Endodermal cell (in vitro differentiated cells): ENCODE results near the gene FCN2. TPM values are rescaled to one million over a fixed set of nuclear protein-coding genes. Genes with fewer than 3 reads are reported as not detected.

Experiments used
- DNase-seq: peaks from one replicate; pipeline ENCODE4 v3.0.0-alpha.2; 2017
- H3K27ac ChIP-seq: 2 replicates; pipeline ENCODE4 v1.5.1; 2013; ENCODE audit warnings: mild to moderate bottlenecking, low read depth, low read length, moderate library complexity
- H3K27me3 ChIP-seq: 2 replicates; pipeline ENCODE4 v1.6.1; 2013; ENCODE audit warnings: mild to moderate bottlenecking, low read length, moderate library complexity; ENCODE audit not compliant: insufficient read depth, control insufficient read depth, poor library complexity, severe bottlenecking
- H3K36me3 ChIP-seq: 2 replicates; pipeline ENCODE4 v1.7.0; 2013; ENCODE audit warnings: mild to moderate bottlenecking, low read length, moderate library complexity; ENCODE audit not compliant: control insufficient read depth, insufficient read depth
- H3K4me1 ChIP-seq: one replicate; pipeline ENCODE4 v1.7.0; 2013; ENCODE audit warnings: low read length; ENCODE audit not compliant: control insufficient read depth, insufficient read depth
- H3K4me3 ChIP-seq: 2 replicates; pipeline ENCODE4 v1.5.1; 2013; ENCODE audit warnings: mild to moderate bottlenecking, low read length, moderate library complexity
- H3K9ac ChIP-seq: 2 replicates; pipeline ENCODE4 v1.6.1; 2013; ENCODE audit warnings: mild to moderate bottlenecking, low read length, moderate library complexity; ENCODE audit not compliant: poor library complexity, severe bottlenecking; ENCODE audit errors: extremely low read depth
- H3K9me3 ChIP-seq: 2 replicates; pipeline ENCODE4 v1.6.1; 2013; ENCODE audit warnings: mild to moderate bottlenecking, low read length, moderate library complexity; ENCODE audit not compliant: control insufficient read depth
- H3K27ac Mint-ChIP-seq: 2 replicates; pipeline ENCODE4 v1.8.0; 2020; ENCODE audit warnings: mixed read lengths
- H3K27me3 Mint-ChIP-seq: 2 replicates; pipeline ENCODE4 v1.8.0; 2021; ENCODE audit warnings: mild to moderate bottlenecking, mixed read lengths; ENCODE audit not compliant: insufficient read depth
- H3K36me3 Mint-ChIP-seq: 2 replicates; pipeline ENCODE4 v1.8.0; 2020; ENCODE audit warnings: low read depth, mixed read lengths
- H3K4me1 Mint-ChIP-seq: 2 replicates; pipeline ENCODE4 v1.8.0; 2020; ENCODE audit warnings: mixed read lengths
- H3K4me3 Mint-ChIP-seq: 2 replicates; pipeline ENCODE4 v1.8.0; 2020; ENCODE audit warnings: mild to moderate bottlenecking, moderate library complexity, mixed read lengths
- H3K9me3 Mint-ChIP-seq: 2 replicates; pipeline ENCODE4 v1.8.0; 2020; ENCODE audit warnings: mild to moderate bottlenecking, mixed read lengths
- CTCF ChIP-seq: fragments of 200-600 bp; sonication (generic); conservative IDR thresholded peaks from 2 replicates; pipeline ENCODE4 v1.5.0; 2021; ENCODE audit warnings: antibody characterized with exemption, mild to moderate bottlenecking
- whole genome bisulfite sequencing, 2 experiments: methylation state at CpG; one replicate each; pipeline versions ENCODE4 v1.1.5 to v1.1.7; 2013; ENCODE audit warnings: missing lambda C conversion rate in 2 of 2, mixed read lengths in 1 of 2; ENCODE audit not compliant: insufficient coverage in 1 of 2, insufficient read length in 1 of 2; 5-methylcytosine and 5-hydroxymethylcytosine counted together
- total RNA-seq, 2 donors: library from RNA; stranded (reverse); fragmentation: NEBNext Ultra II Directional in 1 of 2; extraction: Animal tissue kit (Norgen Biotek cat#: 25700) in 1 of 2; gene quantifications; 2 replicates in 1 of 2; 3 replicates in 1 of 2; pipeline ENCODE4 v1.2.1, GENCODE V29; 2021

The FCN2 gene
- total RNA-seq, 2 donors from 2014 or later: not detected

GRCh38 chr9:134913041-134913712, 32.6 kb downstream of the FCN2 start:
- H3K4me3 Mint-ChIP-seq: no peak overlapping the region
- H3K27me3 Mint-ChIP-seq: no peaks in the 10 kb centered on the region
- Histone ChIP-seq H3K9ac (no peak overlapping the region), H3K4me3 (no peak overlapping the region), H3K4me1 (no peaks in the 10 kb centered on the region), H3K27me3 (no peaks in the 10 kb centered on the region), H3K9me3 (no peaks in the 10 kb centered on the region), H3K27ac (no peak overlapping the region), H3K36me3 (no peaks in the 10 kb centered on the region)
- no peak for DNase-seq
- 93 to 95% methylated on average over 12 to 22 of the region's 22 CpGs for WGBS, 2 experiments
- no peak for TF ChIP-seq CTCF
- no peak overlapping the region for H3K27ac Mint-ChIP-seq
- no peaks in the 10 kb centered on the region for H3K36me3 Mint-ChIP-seq
- H3K4me1 Mint-ChIP-seq: no peaks in the 10 kb centered on the region
- no peaks in the 10 kb centered on the region for H3K9me3 Mint-ChIP-seq

- no peak for DNase-seq
- H3K27me3 ChIP-seq: no peaks in the 10 kb centered on the region
- no peak overlapping the region for H3K27ac ChIP-seq
- WGBS, 2 experiments: 80 to 87% methylated on average over 9 to 23 of the region's 23 CpGs
- Mint-ChIP-seq H3K4me1 (no peaks in the 10 kb centered on the region), H3K4me3 (no peak overlapping the region), H3K27me3 (no peaks in the 10 kb centered on the region), H3K27ac (no peak overlapping the region), H3K9me3 (peaks cover 5% of the 10 kb centered on the region), H3K36me3 (no peaks in the 10 kb centered on the region)
- no peak overlapping the region for H3K9ac ChIP-seq
- no peaks in the 10 kb centered on the region for H3K4me1 ChIP-seq
- H3K9me3 ChIP-seq: no peaks in the 10 kb centered on the region
- no peak for TF ChIP-seq CTCF
- H3K4me3 ChIP-seq: no peak overlapping the region
- no peaks in the 10 kb centered on the region for H3K36me3 ChIP-seq
These were observed 33.3 kb downstream of the FCN2 start for GRCh38 chr9:134913713-134914500.

GRCh38 chr9:134914501-134914834, 33.9 kb downstream of the FCN2 start:
- Mint-ChIP-seq H3K36me3 (no peaks in the 10 kb centered on the region), H3K27me3 (no peaks in the 10 kb centered on the region)
- 70 to 81% methylated on average over 4 to 7 of the region's 7 CpGs for whole genome bisulfite sequencing, 2 experiments

More at GRCh38 chr9:134914501-134914834, 33.9 kb downstream of the FCN2 start:
- no peak overlapping the region for H3K4me3 ChIP-seq
- H3K9ac ChIP-seq: no peak overlapping the region
- no peaks in the 10 kb centered on the region for H3K36me3 ChIP-seq
- no peaks in the 10 kb centered on the region for H3K4me1 ChIP-seq
- no peaks in the 10 kb centered on the region for H3K9me3 ChIP-seq
- no peak for TF ChIP-seq CTCF
- Mint-ChIP-seq H3K4me3 (no peak overlapping the region), H3K4me1 (no peaks in the 10 kb centered on the region), H3K27ac (no peak overlapping the region), H3K9me3 (peaks cover 11% of the 10 kb centered on the region)
- no peak overlapping the region for H3K27ac ChIP-seq
- H3K27me3 ChIP-seq: no peaks in the 10 kb centered on the region
- DNase-seq: no peak
